Epithelial cell of esophagus (primary cell): Measurements from ENCODE around the gene SLC6A8.
"Not testable (repeated sequence)": the region's sequence is repeated elsewhere in the genome, so short reads cannot be mapped to it uniquely, and the experiment has no call there.

Source experiments
- DNase-seq: peaks from one replicate; pipeline ENCODE4 v3.0.0; 2010; ENCODE audit warnings: low read depth
- H3K4me3 ChIP-seq: 2 replicates; pipeline ENCODE4 v1.5.1; 2011; ENCODE audit warnings: mild to moderate bottlenecking, low read length, control low read depth
- TF ChIP-seq, protein P1 (sequence below): IDR thresholded peaks from 2 replicates; pipeline ENCODE4 v1.5.1; 2011; ENCODE audit warnings: low read depth, mild to moderate bottlenecking, low read length, control low read depth, inconsistent platforms; ENCODE audit not compliant: insufficient read depth; ENCODE audit errors: missing control alignments

Gene SLC6A8

DNA sequence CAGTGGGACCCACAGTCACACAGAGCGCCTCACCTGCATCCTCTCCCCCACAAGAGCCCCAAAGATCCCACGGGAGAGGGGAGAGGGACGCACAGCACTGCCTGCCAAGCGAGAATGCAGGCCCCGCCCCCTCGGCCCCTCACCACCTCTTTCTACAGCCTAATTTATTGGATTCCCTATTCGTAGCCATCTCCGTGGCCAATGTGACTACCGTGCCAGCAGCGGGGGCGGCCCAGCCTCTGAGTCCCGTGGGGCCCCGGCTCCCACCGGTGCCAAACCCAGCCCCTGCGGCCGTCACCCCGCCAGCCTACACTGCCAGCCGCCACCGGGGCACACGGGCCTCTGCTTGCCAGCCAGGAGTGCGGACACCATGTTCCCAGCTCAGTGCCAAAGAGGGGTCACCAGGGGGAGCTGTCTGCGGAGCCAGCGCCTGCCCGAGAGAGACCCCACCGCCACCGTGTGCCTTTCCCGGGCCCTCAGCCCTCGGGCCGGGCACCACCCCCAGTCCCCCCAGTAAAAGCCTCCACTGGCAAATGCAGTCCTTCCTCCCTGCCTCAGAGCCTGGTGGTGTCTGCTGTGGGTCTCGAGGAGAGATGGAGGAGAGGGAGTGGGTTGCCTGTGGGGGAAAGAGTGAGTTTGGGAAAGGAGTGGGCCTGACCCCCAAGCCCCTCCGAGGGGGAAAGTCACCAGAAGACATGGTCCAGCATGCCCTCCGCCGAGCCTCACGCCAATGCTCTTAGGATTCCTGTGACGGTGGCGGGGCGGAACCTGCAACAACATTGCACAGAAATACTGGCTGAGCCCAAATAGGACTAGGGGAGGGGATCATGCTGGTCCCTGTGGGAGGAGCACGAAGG lies 56.7 kb downstream of the SLC6A8 start:
- TF ChIP-seq, protein P1, sequence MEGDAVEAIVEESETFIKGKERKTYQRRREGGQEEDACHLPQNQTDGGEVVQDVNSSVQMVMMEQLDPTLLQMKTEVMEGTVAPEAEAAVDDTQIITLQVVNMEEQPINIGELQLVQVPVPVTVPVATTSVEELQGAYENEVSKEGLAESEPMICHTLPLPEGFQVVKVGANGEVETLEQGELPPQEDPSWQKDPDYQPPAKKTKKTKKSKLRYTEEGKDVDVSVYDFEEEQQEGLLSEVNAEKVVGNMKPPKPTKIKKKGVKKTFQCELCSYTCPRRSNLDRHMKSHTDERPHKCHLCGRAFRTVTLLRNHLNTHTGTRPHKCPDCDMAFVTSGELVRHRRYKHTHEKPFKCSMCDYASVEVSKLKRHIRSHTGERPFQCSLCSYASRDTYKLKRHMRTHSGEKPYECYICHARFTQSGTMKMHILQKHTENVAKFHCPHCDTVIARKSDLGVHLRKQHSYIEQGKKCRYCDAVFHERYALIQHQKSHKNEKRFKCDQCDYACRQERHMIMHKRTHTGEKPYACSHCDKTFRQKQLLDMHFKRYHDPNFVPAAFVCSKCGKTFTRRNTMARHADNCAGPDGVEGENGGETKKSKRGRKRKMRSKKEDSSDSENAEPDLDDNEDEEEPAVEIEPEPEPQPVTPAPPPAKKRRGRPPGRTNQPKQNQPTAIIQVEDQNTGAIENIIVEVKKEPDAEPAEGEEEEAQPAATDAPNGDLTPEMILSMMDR = no peak
- H3K4me3 ChIP-seq = no peak overlapping the region
- DNase-seq = no peak

GRCh38 chrX:153745067-153745433 lies 57.3 kb downstream of the SLC6A8 start:
- DNase-seq, H3K4me3 ChIP-seq: not testable (repeated sequence)
